H1 (cell line): Measurements from ENCODE around the gene ANKIB1. TPM values are rescaled to one million over a fixed set of nuclear protein-coding genes. Genes with fewer than 3 reads are reported as not detected.

Experiments used
- CTCF ChIA-PET: fragments of 300-600 bp; sonication (Branson Sonifier 250); formaldehyde crosslinking; loops from one replicate; lab custom pipeline; 2021; ENCODE audit not compliant: partially characterized antibody; lab: Charles Lee
- POLR2A ChIA-PET: fragments of 300-600 bp; sonication (Branson Sonifier 250); formaldehyde crosslinking; loops from one replicate; lab custom pipeline; 2021; ENCODE audit warnings: inconsistent platforms; ENCODE audit not compliant: partially characterized antibody; lab: Charles Lee
- DNase-seq, 2 experiments: peaks; one replicate each; pipeline versions ENCODE4 v3.0.0 to v3.0.0-alpha.2; 2010 to 2022; ENCODE audit warnings: low spot score in 2 of 2, low read depth in 1 of 2, mixed read lengths in 1 of 2
- FAIRE-seq: peaks from 2 replicates; lab custom pipeline; 2011; peaks lifted over from hg19 to GRCh38; lab: Jason Lieb, UNC
- H2AFZ ChIP-seq: 2 replicates; pipeline ENCODE4 v1.8.1; 2012; ENCODE audit warnings: low read length, inconsistent platforms
- H2AK5ac ChIP-seq: 2 replicates; pipeline ENCODE4 v1.6.1; 2013; ENCODE audit warnings: low read depth, low read length
- H2BK120ac ChIP-seq: replicated peaks from 2 replicates; pipeline ENCODE3; 2013; ENCODE audit warnings: low read depth, low read length, inconsistent platforms
- H2BK12ac ChIP-seq: 2 replicates; pipeline ENCODE4 v1.6.1; 2013; ENCODE audit warnings: low read depth, low read length
- H2BK15ac ChIP-seq: 2 replicates; pipeline ENCODE4 v1.6.1; 2013; ENCODE audit warnings: low read length
- H2BK20ac ChIP-seq: 2 replicates; pipeline ENCODE4 v1.6.1; 2013; ENCODE audit warnings: low read length
- H2BK5ac ChIP-seq: 2 replicates; pipeline ENCODE4 v1.6.1; 2013; ENCODE audit warnings: low read depth, low read length
- H3K14ac ChIP-seq: 2 replicates; pipeline ENCODE4 v1.6.1; 2013; ENCODE audit warnings: inconsistent platforms; ENCODE audit not compliant: insufficient read length
- H3K18ac ChIP-seq: 2 replicates; pipeline ENCODE4 v1.6.1; 2013; ENCODE audit warnings: low read length; ENCODE audit errors: extremely low read depth
- H3K23ac ChIP-seq: 2 replicates; pipeline ENCODE4 v1.6.1; 2013; ENCODE audit warnings: inconsistent platforms; ENCODE audit not compliant: insufficient read length
- H3K23me2 ChIP-seq: 2 replicates; pipeline ENCODE4 v1.6.1; 2013; ENCODE audit warnings: low read depth, low read length
- H3K27ac ChIP-seq: 2 replicates; pipeline ENCODE4 v1.6.1; 2011; ENCODE audit warnings: low read depth, low read length, inconsistent platforms
- H3K27me3 ChIP-seq, 4 experiments: replicated peaks in 1 of 4; 1 replicate in 1 of 4; 2 replicates in 3 of 4; pipeline versions ENCODE4 v1.6.1 to v1.8.1; 2011 to 2013; ENCODE audit warnings: low read length in 3 of 4, mild to moderate bottlenecking in 3 of 4, inconsistent platforms in 2 of 4, mixed read lengths in 2 of 4, moderate library complexity in 1 of 4; ENCODE audit not compliant: control insufficient read depth in 3 of 4, insufficient read depth in 3 of 4; ENCODE audit errors: extremely low read depth in 1 of 4
- H3K36me3 ChIP-seq, 4 experiments: 2 replicates each; pipeline versions ENCODE4 v1.6.1 to v1.8.1; 2011 to 2013; ENCODE audit warnings: mild to moderate bottlenecking in 4 of 4, low read length in 3 of 4, moderate library complexity in 2 of 4, control low read depth in 1 of 4, inconsistent platforms in 1 of 4; ENCODE audit not compliant: insufficient read depth in 4 of 4, control insufficient read depth in 2 of 4
- H3K4ac ChIP-seq: replicated peaks from 2 replicates; pipeline ENCODE3; 2013; ENCODE audit warnings: low read length, low read depth, mixed read lengths, inconsistent platforms; ENCODE audit not compliant: insufficient read length
- H3K4me1 ChIP-seq, 4 experiments: replicated peaks in 1 of 4; 1 replicate in 1 of 4; 2 replicates in 3 of 4; pipeline versions ENCODE4 v1.6.1 to v1.8.1; 2011 to 2013; ENCODE audit warnings: low read length in 3 of 4, inconsistent platforms in 2 of 4, mixed read lengths in 1 of 4; ENCODE audit not compliant: insufficient read depth in 4 of 4, control insufficient read depth in 3 of 4
- H3K4me2 ChIP-seq, 2 experiments: 2 replicates each; pipeline versions ENCODE4 v1.6.1 to v1.8.1; 2011 to 2013; ENCODE audit warnings: low read depth in 2 of 2, low read length in 2 of 2, control low read depth in 1 of 2, inconsistent platforms in 1 of 2, mild to moderate bottlenecking in 1 of 2; ENCODE audit not compliant: insufficient read depth in 1 of 2
- H3K4me3 ChIP-seq, 4 experiments: fragments of 200-600, 300-600 bp in 1 of 4; sonication (generic), shearing (Covaris generic), sonication (Bioruptor Twin) in 1 of 4; 2 replicates each; pipeline versions ENCODE4 v1.5.1 to v1.8.1; 2011 to 2016; ENCODE audit warnings: low read length in 4 of 4, low read depth in 3 of 4, control low read depth in 2 of 4, inconsistent platforms in 2 of 4, mild to moderate bottlenecking in 2 of 4, mixed read lengths in 1 of 4, moderate library complexity in 1 of 4; ENCODE audit not compliant: insufficient read depth in 2 of 4; ENCODE audit errors: extremely low read depth in 1 of 4
- H3K56ac ChIP-seq: replicated peaks from 2 replicates; pipeline ENCODE3; 2013; ENCODE audit warnings: low read depth, mild to moderate bottlenecking, mixed read lengths, low read length, inconsistent platforms; ENCODE audit not compliant: insufficient read length
- H3K79me1 ChIP-seq: 2 replicates; pipeline ENCODE4 v1.6.1; 2013; ENCODE audit warnings: low read depth, low read length, control low read depth
- H3K79me2 ChIP-seq, 2 experiments: 2 replicates each; pipeline versions ENCODE4 v1.6.1 to v1.8.1; 2012 to 2013; ENCODE audit warnings: low read length in 2 of 2, mild to moderate bottlenecking in 2 of 2, inconsistent platforms in 1 of 2; ENCODE audit not compliant: insufficient read depth in 2 of 2, control insufficient read depth in 1 of 2
- H3K9ac ChIP-seq, 4 experiments: replicated peaks in 1 of 4; 1 replicate in 1 of 4; 2 replicates in 3 of 4; pipeline versions ENCODE4 v1.6.1 to v1.8.1; 2011 to 2013; ENCODE audit warnings: low read depth in 3 of 4, low read length in 3 of 4, control low read depth in 2 of 4, mild to moderate bottlenecking in 2 of 4, moderate library complexity in 2 of 4, inconsistent platforms in 1 of 4; ENCODE audit errors: extremely low read depth in 1 of 4
- H3K9me3 ChIP-seq, 2 experiments: 2 replicates each; pipeline versions ENCODE4 v1.6.1 to v1.8.1; 2012 to 2013; ENCODE audit warnings: mild to moderate bottlenecking in 2 of 2, moderate library complexity in 2 of 2, control low read depth in 1 of 2, inconsistent platforms in 1 of 2, low read depth in 1 of 2, low read length in 1 of 2, mixed read lengths in 1 of 2; ENCODE audit not compliant: insufficient read depth in 2 of 2
- H4K20me1 ChIP-seq, 2 experiments: replicated peaks in 1 of 2; 2 replicates each; pipeline versions ENCODE3 to v1.8.1; 2011 to 2013; ENCODE audit warnings: inconsistent platforms in 2 of 2, low read length in 2 of 2, mild to moderate bottlenecking in 1 of 2; ENCODE audit not compliant: insufficient read depth in 2 of 2, control insufficient read depth in 1 of 2
- H4K5ac ChIP-seq: 2 replicates; pipeline ENCODE4 v1.6.1; 2013; ENCODE audit warnings: low read length, low read depth, mixed read lengths, inconsistent platforms; ENCODE audit not compliant: insufficient read length
- H4K8ac ChIP-seq: 2 replicates; pipeline ENCODE4 v1.8.0; 2013; ENCODE audit warnings: mild to moderate bottlenecking, moderate library complexity, low read length, inconsistent platforms; ENCODE audit not compliant: insufficient read depth; ENCODE audit errors: extremely low read depth
- H4K91ac ChIP-seq: replicated peaks from 2 replicates; pipeline ENCODE3; 2013; ENCODE audit warnings: low read length, mixed read lengths, inconsistent platforms; ENCODE audit not compliant: insufficient read length
- EZH2 ChIP-seq: fragments of 200-600 bp; sonication (generic); IDR thresholded peaks from 2 replicates; pipeline ENCODE4 v1.7.1; 2012; ENCODE audit warnings: low read depth, mild to moderate bottlenecking, moderate library complexity, low read length, inconsistent platforms; ENCODE audit not compliant: severe bottlenecking
- JUN ChIP-seq: IDR thresholded peaks from 2 replicates; pipeline ENCODE4 v1.6.1; 2011; ENCODE audit warnings: low read depth, mild to moderate bottlenecking, improper control_type of control experiment, low read length
- RBBP5 ChIP-seq: IDR thresholded peaks from 2 replicates; pipeline ENCODE4 v1.7.1; 2012; ENCODE audit warnings: low read depth, mild to moderate bottlenecking, inconsistent platforms, low read length, moderate library complexity, borderline replicate concordance
- TCF12 ChIP-seq: IDR thresholded peaks from 2 replicates; pipeline ENCODE4 v1.6.1; 2011; ENCODE audit warnings: low read depth, mild to moderate bottlenecking, low read length
- ZNF274 ChIP-seq: IDR thresholded peaks from 2 replicates; pipeline ENCODE4 v1.7.0; 2012; ENCODE audit warnings: low read length, borderline replicate concordance; ENCODE audit errors: extremely low read depth
- WGBS, 2 experiments: shearing (Covaris generic) in 1 of 2; methylation state at CpG; one replicate each; pipeline versions ENCODE4 v1.1.6 to v1.1.7; 2013 to 2015; ENCODE audit warnings: low lambda C conversion rate in 2 of 2, mixed read lengths in 2 of 2, inconsistent platforms in 1 of 2, low coverage in 1 of 2, missing lambda C conversion rate in 1 of 2; ENCODE audit not compliant: insufficient replicate concordance in 2 of 2, insufficient coverage in 1 of 2, insufficient read length in 1 of 2; ENCODE audit errors: extremely low coverage in 1 of 2, missing lambda C conversion rate in 1 of 2; 5-methylcytosine and 5-hydroxymethylcytosine counted together
- polyA plus RNA-seq, 7 experiments: library from polyadenylated mRNA; depleted of rRNA in 3 of 7; stranded (reverse) in 5 of 7; unstranded in 2 of 7; fragments of >200 nt in 5 of 7; fragments of 200-250 nt in 2 of 7; gene quantifications; 1 replicate in 5 of 7; 2 replicates in 1 of 7; 4 replicates in 1 of 7; pipeline versions ENCODE4 v1.2.1 to v1.2.3, GENCODE V29; 2011 to 2013; ENCODE audit warnings: missing spikeins in 2 of 7, mixed read lengths in 2 of 7
- total RNA-seq: library from RNA; stranded (reverse); fragmentation: NEBNext Ultra II Directional; extraction: Animal tissue kit (Norgen Biotek cat#: 25700); gene quantifications from 2 replicates; pipeline ENCODE4 v1.2.1, GENCODE V29; 2021

Gene ANKIB1
- total and polyA plus RNA-seq, 2 of the 8 experiments (the other 6 are each of a cell fraction or from before 2014, with no cell fraction given), result 19.2 to 43.0 TPM

GRCh38 chr7:92293896-92294590 lies 48.3 kb downstream of the ANKIB1 start:
- H3K18ac ChIP-seq, result no peak overlapping the region
- H3K4me3 ChIP-seq, result no peak overlapping the region
- H3K27me3 ChIP-seq, result no peaks in the 10 kb centered on the region
- no peak overlapping the region for H3K9ac ChIP-seq
- no peaks in the 10 kb centered on the region for H3K79me1 ChIP-seq
- H3K9me3 ChIP-seq, result no peaks in the 10 kb centered on the region
- DNase-seq, result no peak
- no peak overlapping the region for H3K14ac ChIP-seq
- H4K20me1 ChIP-seq, result peaks cover 0 to 2% of the 10 kb centered on the region in 2 experiments
- H2AK5ac ChIP-seq, result no peak overlapping the region
- no peak overlapping the region for H4K8ac ChIP-seq
- H3K4me2 ChIP-seq, result no peak overlapping the region
- H3K36me3 ChIP-seq, result peaks cover 0 to 6% (median 0%) of the 10 kb centered on the region in 4 experiments; a peak in 1 of 8 replicates
- no peak overlapping the region for H4K5ac ChIP-seq
- H2BK120ac ChIP-seq, result no peak overlapping the region
- no peak overlapping the region for H3K27ac ChIP-seq
- H2BK20ac ChIP-seq, result no peak overlapping the region
- peaks cover 0 to 39% of the 10 kb centered on the region in 2 experiments; a peak in 2 of 4 replicates for H3K79me2 ChIP-seq
- H3K56ac ChIP-seq, result no peak overlapping the region
- POLR2A ChIA-PET, result interaction anchor here (1.0 kb wide), 1 partner anchor 14 kb away, joined by 5 read pairs; no protein-coding TSS in a partner anchor
- H3K23me2 ChIP-seq, result no peaks in the 10 kb centered on the region; the same call in 1 of the 2 replicates
- no peak overlapping the region for H3K4ac ChIP-seq
- no peak overlapping the region for H2BK5ac ChIP-seq
- H2BK15ac ChIP-seq, result no peak overlapping the region
- peaks cover 0 to 3% (median 0%) of the 10 kb centered on the region in 4 experiments; a peak in 1 of 7 replicates for H3K4me1 ChIP-seq
- no peak overlapping the region for H2AFZ ChIP-seq
- CTCF ChIA-PET, result interaction anchor here (1.3 to 1.6 kb wide), 3 partner anchors 9 to 14 kb away, joined by 3 to 4 read pairs (median 4); no protein-coding TSS in a partner anchor
- no peak for FAIRE-seq
- H4K91ac ChIP-seq, result no peak overlapping the region
- 87% methylated on average over 2 of the region's 2 CpGs; no CpG with 5 or more reads in 1 of the 2 experiments for WGBS, 2 experiments
- H3K23ac ChIP-seq, result no peak overlapping the region
- no peak overlapping the region for H2BK12ac ChIP-seq
- TF ChIP-seq TCF12 (no peak), JUN (no peak), EZH2 (no peak), RBBP5 (no peak), ZNF274 (no peak)
